OCI-LY3 (cell line): ENCODE results near the gene MAT1A.

Source experiments
- H2AFZ ChIP-seq: fragments of 200-600, 300-600 bp; shearing (Covaris generic); 2 replicates; pipeline ENCODE4 v1.6.0; 2014; ENCODE audit warnings: antibody characterized with exemption, low read depth, low read length
- H3K27ac ChIP-seq: fragments of 200-600, 300-600 bp; sonication (generic); 2 replicates; pipeline ENCODE4 v1.5.1; 2014; ENCODE audit warnings: mild to moderate bottlenecking, low read length, moderate library complexity, mixed read lengths
- H3K27me3 ChIP-seq: fragments of 200-600, 300-600 bp; sonication (generic); 2 replicates; pipeline ENCODE4 v1.6.1; 2014; ENCODE audit warnings: low read depth, low read length, mixed read lengths
- H3K36me3 ChIP-seq: fragments of 200-600, 300-600 bp; sonication (generic); replicated peaks from 2 replicates; pipeline ENCODE3; 2014; ENCODE audit warnings: low read depth, low read length, mixed read lengths
- H3K4me1 ChIP-seq: fragments of 300-600, 200-600 bp; sonication (generic); 2 replicates; pipeline ENCODE4 v1.6.1; 2014; ENCODE audit warnings: low read length, mixed read lengths
- H3K4me2 ChIP-seq: fragments of 200-600, 300-600 bp; sonication (generic); 2 replicates; pipeline ENCODE4 v1.6.1; 2014; ENCODE audit warnings: low read length, mixed read lengths
- H3K4me3 ChIP-seq: fragments of 300-600, 200-600 bp; sonication (generic); 2 replicates; pipeline ENCODE4 v1.5.1; 2014; ENCODE audit warnings: antibody characterized with exemption, mild to moderate bottlenecking, low read length, moderate library complexity
- H3K79me2 ChIP-seq: fragments of 300-600, 200-600 bp; shearing (Covaris generic); 2 replicates; pipeline ENCODE4 v1.6.1; 2014; ENCODE audit warnings: mild to moderate bottlenecking, low read length, mixed read lengths
- H3K9ac ChIP-seq: fragments of 300-600, 200-600 bp; shearing (Covaris generic); 2 replicates; pipeline ENCODE4 v1.6.0; 2014; ENCODE audit warnings: mild to moderate bottlenecking, low read length, moderate library complexity
- H3K9me3 ChIP-seq: fragments of 200-600, 300-600 bp; shearing (Covaris generic); 2 replicates; pipeline ENCODE4 v1.6.1; 2014; ENCODE audit warnings: low read length, mixed read lengths; ENCODE audit not compliant: insufficient read depth
- H4K20me1 ChIP-seq: fragments of 200-600, 300-600 bp; sonication (generic); 2 replicates; pipeline ENCODE4 v1.6.1; 2016; ENCODE audit warnings: low read length, mixed read lengths; ENCODE audit not compliant: insufficient read depth
- CTCF ChIP-seq: fragments of 200-600, 300-600 bp; sonication (generic); IDR thresholded peaks from 2 replicates; pipeline ENCODE4 v1.5.1; 2014; ENCODE audit warnings: antibody characterized with exemption, low read length, low read depth
- EZH2phosphoT487 ChIP-seq: fragments of 200-600 bp; shearing (Covaris generic); IDR thresholded peaks from 2 replicates; pipeline ENCODE4 v1.6.1; 2018; ENCODE audit warnings: antibody characterized with exemption, mixed run types, low read depth

Gene MAT1A

DNA sequence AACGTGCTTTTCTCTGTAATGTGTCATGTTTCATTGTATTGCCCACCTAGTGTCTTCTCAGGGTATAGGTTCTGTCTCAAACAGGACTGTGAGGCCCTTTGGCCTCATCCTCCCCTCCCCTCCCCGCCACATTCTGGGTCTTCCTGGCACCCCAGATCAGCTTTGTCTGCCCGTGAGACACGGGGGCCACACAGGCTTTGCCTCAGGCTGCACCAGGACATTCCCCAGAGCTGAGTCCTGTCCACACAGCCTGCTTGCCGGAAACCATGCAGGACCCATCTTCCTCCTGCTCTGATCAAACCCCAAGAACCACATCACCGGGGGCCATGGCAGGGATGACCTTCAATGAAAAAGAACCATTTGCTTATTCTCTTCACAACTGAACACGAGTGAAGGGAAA is 18.6 kb downstream of the MAT1A start:
- H3K79me2 ChIP-seq: no peaks in the 10 kb centered on the region
- H2AFZ ChIP-seq: no peak overlapping the region
- no peaks in the 10 kb centered on the region for H3K9me3 ChIP-seq
- no peaks in the 10 kb centered on the region for H3K36me3 ChIP-seq
- no peaks in the 10 kb centered on the region for H4K20me1 ChIP-seq
- H3K4me3 ChIP-seq: no peak overlapping the region
- no peak overlapping the region for H3K4me2 ChIP-seq
- H3K27ac ChIP-seq: no peak overlapping the region
- no peak for TF ChIP-seq CTCF
- TF ChIP-seq EZH2phosphoT487: no peak
- no peaks in the 10 kb centered on the region for H3K27me3 ChIP-seq
- H3K4me1 ChIP-seq: no peaks in the 10 kb centered on the region
- H3K9ac ChIP-seq: no peak overlapping the region

DNA sequence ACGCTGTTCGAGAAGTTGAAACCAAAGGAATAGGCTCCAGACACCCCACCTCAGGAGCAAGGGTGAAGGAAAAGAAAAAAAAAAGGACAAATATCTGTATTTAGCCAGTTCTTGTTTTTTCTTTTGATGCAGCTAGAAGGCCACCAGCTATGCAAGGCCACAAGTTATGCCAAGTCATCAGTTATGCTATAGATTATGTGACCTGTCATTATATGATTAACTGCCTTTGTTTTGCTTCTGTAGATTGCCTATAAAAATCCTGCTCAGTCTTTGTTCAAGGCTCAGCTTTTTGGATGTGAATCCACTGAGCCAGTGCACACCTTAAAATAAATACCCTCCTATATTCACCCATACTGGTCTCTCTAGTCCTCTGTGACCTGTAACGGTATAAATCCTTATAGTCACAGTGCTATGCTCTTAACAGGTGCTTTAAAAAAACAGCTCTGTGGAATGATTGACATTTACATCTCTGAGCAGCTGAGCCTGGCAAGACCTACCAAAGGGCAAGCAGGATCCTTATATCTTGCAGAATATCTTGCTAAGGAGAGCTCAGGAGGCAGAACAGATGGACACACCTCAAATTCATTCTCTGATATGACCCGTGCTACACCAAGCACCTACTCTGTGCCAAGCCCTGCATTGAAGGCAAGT is 20.4 kb downstream of the MAT1A start:
- TF ChIP-seq CTCF: no peak
- TF ChIP-seq EZH2phosphoT487: no peak
- Histone ChIP-seq H3K27me3 (no peaks in the 10 kb centered on the region), H3K4me3 (no peak overlapping the region), H3K4me2 (no peak overlapping the region), H2AFZ (no peak overlapping the region), H3K36me3 (no peaks in the 10 kb centered on the region), H3K9ac (no peak overlapping the region), H3K4me1 (no peaks in the 10 kb centered on the region), H3K27ac (no peak overlapping the region), H4K20me1 (no peaks in the 10 kb centered on the region), H3K9me3 (no peaks in the 10 kb centered on the region), H3K79me2 (no peaks in the 10 kb centered on the region)

- Histone ChIP-seq H3K79me2 (no peaks in the 10 kb centered on the region), H3K4me1 (no peaks in the 10 kb centered on the region), H3K27ac (no peak overlapping the region), H2AFZ (no peak overlapping the region), H3K9ac (no peak overlapping the region), H3K4me3 (no peak overlapping the region), H3K36me3 (no peaks in the 10 kb centered on the region), H3K9me3 (no peaks in the 10 kb centered on the region), H3K27me3 (no peaks in the 10 kb centered on the region), H3K4me2 (no peak overlapping the region), H4K20me1 (no peaks in the 10 kb centered on the region)
- no peak for TF ChIP-seq EZH2phosphoT487
- TF ChIP-seq CTCF: no peak
Observed at GRCh38 chr10:80268266-80268665, 21.2 kb downstream of the MAT1A start.

DNA sequence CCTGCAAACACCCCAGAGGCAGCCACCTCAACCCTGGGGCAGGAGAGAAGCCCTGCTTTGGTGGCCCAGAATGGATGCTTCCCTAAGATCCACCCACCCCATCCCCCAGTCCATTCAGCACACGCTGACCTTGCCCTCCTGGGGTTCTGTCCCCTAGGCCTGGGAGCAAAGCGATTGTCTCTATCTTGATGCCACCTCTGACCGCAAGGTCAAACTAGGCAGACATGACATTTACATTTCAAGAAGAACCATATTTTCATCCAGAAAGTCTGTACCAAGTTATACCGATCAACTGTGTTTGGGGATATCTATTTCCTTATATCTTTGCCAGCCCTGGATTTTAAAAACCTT is 23.0 kb downstream of the MAT1A start:
- Histone ChIP-seq H3K9ac (no peak overlapping the region), H3K27ac (no peak overlapping the region), H3K4me1 (no peaks in the 10 kb centered on the region), H3K4me2 (no peak overlapping the region), H3K9me3 (no peaks in the 10 kb centered on the region), H3K27me3 (no peaks in the 10 kb centered on the region; the same call in 1 of the 2 replicates), H4K20me1 (no peaks in the 10 kb centered on the region), H3K79me2 (no peaks in the 10 kb centered on the region), H3K4me3 (no peak overlapping the region), H2AFZ (no peak overlapping the region), H3K36me3 (no peaks in the 10 kb centered on the region)
- TF ChIP-seq CTCF (no peak), EZH2phosphoT487 (no peak)
